NCI-H510A treated with DMSO at 0.1 percent for 48 hours (cell line): ENCODE results near the gene AGXT.

Experiments used
- DNase-seq: peaks from one replicate; lab custom pipeline; 2025; lab: John Stamatoyannopoulos, UW

Gene AGXT

GRCh38 chr2:240886678-240887609 lies 18.3 kb downstream of the AGXT start:
- no peak for DNase-seq

- DNase-seq, result no peak
Measured at GRCh38 chr2:240887631-240888030, 19.0 kb downstream of the AGXT start.

DNA sequence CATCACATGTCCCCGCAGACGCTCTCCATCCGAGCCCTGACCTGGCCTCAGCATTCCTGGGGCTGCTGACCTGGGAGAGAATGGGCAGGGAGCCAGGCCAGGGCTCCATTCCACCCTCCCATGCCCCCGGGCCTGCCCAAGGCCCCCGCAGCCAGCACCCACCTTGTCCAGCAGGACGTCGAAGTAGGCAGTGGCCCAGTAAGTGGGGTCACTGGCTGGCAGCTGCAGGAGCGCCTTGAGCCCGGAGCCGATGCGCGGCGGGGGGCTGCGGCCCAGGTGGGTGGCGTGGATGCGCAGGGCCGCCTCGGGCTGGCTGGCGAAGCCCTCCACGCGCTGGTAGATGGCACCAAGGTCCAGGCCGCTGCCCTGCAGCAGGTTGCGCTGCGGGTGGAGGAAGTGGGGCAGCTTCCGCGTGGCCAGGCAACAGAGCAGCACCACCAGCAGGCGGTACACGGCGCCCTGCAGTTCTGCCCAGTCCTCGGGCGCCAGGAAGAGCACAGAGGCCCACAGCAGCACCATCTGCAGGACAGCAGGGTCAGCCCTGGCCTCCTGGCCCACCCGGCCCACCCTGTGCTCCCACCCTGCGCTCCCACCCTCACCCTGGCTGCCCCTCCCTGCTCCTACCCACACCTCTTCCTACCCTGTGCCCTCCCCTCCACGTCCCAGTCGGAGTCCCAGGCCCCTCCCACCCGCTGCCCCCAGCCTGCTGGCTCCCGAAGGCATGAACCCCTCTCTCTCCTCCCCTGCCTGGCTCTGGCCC lies 19.7 kb downstream of the AGXT start:
- DNase-seq, result no peak

GRCh38 chr2:240888890-240889573 lies 20.4 kb downstream of the AGXT start:
- no peak for DNase-seq

DNA sequence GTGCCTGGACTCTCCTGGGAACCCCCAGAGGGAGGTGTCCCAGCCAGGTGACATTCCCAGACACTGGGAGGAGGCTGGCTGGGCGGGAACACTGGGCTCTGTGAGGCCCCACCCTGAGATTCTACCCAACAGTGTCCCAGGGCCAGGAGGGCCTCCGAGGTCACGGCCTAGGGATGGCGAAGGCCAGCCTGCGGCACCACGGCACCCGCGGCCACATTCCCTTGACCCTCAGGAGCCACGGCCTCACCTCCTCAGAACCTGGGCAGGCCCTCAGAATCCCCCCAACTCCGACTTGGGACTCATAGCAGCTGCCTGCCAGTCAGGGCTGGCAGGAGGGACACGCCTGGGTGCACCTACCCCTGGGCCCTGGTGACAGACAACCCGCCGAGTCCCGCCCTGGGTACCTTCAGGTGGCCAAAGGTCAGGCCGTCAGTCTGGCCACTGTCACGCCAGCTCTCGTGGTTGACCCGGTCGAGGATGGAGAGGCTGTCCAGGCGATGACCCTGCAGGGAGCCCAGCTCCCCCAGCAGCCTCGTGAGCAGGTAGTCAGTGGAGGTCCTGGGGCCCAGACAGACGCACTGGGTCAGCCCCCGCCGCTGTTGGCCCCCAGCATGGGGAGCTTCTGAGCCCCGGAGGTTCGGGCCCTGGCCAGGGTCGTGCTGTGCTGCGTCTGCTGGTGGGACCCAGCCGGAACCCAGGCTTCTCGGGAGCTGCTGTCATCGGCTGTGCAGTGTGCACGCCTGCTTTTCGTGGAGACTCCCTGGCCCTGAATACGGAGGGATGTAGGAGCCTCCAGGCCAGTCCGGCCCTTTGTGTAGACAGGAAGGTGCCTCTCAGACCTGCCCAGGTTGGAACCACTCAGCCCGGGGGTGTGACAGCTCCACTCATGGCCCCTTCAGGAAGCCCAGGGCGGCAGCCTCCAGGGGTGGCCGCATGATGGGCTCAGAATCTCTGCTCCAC lies 21.3 kb downstream of the AGXT start:
- no peak for DNase-seq

GRCh38 chr2:240890691-240891090 lies 22.1 kb downstream of the AGXT start:
- DNase-seq, result no peak

DNA sequence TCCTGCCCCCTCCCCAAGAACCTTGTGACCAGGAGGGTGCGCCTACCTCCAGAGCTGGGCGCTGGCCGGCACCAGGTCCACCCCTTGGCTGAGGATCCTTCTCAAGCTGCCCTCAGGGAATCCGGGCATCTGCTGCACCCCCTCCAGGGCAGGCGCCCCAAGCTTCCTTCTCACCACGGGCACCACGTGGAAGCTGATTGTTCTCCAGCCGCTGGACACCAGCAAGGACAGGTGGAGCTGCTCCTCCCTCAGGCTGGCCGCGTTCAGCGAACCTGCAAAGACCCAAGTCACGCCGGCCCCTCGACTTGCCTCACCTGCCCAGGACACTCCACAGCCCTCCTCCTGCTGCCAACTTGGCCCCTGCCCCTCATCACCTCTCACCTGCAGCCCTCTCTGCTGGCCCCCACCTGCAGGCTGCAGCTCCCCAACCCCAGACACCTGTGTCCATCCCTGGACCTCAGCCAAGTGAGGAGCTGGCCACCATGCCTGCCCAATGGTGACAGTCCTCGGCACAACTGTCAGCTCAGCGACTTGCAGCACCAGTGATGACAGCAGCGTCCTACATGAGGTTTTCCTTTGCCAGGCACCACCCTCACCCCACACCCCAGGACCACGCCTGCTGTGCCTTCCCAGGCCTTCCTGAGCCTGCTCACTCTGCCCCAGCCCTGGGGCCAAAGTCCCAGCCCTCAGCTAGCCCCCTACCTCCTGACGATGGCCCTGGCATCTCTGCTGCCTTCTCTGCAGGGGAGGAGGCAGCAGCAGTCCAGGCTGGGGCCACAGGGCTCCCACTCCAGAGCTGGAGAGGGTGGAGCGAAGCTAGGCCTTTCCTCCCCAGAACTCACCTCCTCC lies 23.1 kb downstream of the AGXT start:
- no peak for DNase-seq

GRCh38 chr2:240892356-240892755 lies 23.7 kb downstream of the AGXT start:
- DNase-seq, result no peak

DNA sequence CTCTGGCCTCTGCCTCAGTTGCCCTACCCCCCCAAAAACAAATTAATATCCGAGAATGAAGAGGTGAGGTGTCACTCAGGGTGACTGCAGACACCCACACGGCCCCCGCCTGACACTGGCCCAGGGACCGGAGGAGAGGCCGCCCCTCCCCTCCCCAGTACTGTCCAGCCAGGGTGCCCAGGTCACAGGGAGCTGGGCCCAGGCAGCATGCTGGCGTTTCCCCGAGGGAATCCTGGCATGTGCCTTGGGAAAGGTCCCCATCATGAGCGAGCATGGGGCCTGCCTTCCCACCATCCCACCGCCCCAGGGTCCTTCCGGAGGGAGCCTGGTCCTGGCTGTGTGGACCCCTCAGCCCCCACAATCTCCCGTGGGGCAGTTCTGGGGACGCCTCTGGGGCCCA lies 24.3 kb downstream of the AGXT start:
- DNase-seq, result no peak

- peak; percentile 29 for DNase-seq
Measured at GRCh38 chr2:240893363-240893844, 24.8 kb downstream of the AGXT start.

- DNase-seq, result no peak
Measured at GRCh38 chr2:240894006-240894405, 25.4 kb downstream of the AGXT start.

DNA sequence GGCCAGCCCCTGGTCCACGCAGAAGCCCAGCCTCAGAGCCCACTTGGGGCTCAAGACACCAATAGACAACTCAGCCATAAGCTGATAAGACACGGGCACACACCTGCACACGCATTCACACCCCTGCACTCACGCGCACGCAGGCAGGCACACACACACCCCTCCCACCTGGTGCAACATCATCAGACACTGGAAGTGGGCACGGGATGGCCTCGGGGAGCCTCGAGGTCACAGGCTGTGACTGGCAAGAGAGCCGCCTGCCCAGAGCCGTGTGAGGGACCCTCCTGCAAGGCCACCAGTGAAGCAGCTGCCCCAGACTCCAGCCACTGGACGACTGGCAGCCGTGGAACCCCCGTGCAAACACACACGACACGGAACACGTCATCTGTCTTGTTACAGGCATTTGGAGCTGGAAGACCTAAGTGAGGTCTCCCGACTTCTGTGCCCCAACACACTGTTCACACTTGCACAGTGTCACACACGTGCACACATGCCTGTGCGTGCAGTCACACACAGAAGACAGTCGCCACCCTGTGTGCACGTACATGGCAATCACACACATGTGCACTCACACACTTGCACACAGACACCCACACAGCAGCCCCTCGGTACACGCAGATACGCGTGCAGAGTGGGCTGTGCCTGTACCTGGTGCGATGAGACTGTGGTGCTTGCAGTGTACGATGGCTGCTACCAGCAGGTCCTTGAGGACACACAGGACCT lies 26.4 kb downstream of the AGXT start:
- DNase-seq, result no peak

DNA sequence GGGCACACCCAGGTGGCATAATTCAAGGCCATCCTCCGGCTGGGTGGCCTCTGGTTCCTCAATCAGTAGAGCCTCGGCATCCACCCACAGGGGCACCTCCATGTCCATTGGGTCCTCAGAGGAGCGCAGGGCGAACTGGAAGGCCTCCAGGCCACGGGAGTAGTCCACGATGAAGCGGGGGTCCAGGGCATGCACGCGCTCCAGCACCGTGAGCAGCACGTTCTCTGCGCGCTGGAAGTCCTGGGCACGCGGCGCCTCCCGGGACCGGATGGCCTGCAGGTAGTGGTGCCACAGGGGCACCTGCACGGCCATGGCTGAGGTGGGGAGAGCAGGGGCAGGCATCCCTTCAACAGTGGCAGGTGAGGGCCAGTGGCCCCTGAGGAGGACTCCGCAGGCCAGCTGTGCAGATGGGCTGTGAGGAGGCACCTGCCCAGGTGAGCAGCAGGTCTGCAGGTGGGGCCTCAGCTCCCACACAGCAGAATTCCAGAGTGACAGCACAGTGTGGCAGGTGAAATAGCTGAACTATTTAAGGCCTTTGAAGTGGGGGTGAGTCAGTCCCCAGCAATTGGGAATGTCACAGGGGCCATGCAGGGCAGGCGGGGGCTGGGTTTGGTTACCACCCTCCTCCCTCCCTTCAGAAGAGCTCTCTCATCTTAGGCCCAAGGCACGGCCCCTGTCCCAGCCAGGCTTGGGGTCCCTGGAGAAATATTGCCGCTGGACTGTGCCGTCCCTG lies 27.2 kb downstream of the AGXT start, which contains the start of gene MAB21L4:
Gene MAB21L4 (minus strand): TSS at position 501 of the 733 bp plus-strand sequence. CDS start 159 bp downstream, at position 342.
- peak; percentile 59 for DNase-seq

DNA sequence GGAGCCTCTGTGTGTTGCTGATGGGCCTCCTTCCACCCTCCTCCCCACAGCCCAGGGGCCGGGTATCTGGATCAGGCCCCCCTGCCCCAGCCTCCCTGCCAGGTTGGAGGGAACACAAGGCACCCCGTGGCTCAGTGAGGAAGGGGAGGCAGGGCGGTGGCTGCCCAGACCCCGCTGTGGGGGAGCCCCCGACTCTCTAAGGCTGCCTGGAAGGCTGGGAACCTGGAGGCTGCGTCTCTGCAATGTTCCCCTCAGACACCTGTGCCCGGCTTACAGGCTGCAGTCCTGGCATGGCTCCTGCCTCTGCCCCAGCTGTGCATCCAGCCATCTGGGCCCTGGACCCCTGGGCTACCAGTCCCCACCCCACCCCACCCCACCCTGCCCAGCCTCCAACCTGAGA lies 27.8 kb downstream of the AGXT start:
- no peak for DNase-seq

- peak; percentile 77 for DNase-seq
Measured at GRCh38 chr2:240896871-240897692, 28.5 kb downstream of the AGXT start.

DNA sequence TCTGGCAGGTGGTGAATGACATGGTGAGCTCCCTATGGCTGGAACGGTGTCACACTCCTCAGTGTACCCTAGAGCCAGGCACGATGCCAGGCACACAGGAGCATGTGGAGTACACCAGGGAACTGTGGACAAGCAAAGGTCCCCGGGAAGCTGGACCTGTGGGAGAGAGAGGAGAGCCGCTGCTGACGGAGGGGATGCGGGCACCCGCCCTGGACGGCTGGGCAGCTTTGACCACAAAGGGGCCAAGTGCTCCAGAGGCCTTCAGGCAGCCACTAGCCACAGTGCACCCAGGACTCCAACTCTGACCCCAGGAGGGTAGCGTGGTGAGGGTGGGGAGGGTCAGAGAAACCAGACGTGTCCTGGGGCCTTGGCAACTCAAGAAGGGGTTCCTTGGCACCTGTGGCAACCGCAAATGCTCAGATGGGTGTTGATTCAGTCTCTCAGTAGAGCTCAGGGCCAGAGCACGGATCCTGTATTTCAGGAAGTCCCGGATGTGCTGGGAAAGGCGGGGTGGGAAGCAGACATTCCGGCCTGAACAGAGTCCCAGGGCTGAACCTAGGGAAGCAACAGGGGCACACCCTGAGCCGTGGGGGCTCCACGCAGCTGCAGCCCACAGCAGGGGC lies 29.6 kb downstream of the AGXT start:
- peak; percentile 18 for DNase-seq

DNA sequence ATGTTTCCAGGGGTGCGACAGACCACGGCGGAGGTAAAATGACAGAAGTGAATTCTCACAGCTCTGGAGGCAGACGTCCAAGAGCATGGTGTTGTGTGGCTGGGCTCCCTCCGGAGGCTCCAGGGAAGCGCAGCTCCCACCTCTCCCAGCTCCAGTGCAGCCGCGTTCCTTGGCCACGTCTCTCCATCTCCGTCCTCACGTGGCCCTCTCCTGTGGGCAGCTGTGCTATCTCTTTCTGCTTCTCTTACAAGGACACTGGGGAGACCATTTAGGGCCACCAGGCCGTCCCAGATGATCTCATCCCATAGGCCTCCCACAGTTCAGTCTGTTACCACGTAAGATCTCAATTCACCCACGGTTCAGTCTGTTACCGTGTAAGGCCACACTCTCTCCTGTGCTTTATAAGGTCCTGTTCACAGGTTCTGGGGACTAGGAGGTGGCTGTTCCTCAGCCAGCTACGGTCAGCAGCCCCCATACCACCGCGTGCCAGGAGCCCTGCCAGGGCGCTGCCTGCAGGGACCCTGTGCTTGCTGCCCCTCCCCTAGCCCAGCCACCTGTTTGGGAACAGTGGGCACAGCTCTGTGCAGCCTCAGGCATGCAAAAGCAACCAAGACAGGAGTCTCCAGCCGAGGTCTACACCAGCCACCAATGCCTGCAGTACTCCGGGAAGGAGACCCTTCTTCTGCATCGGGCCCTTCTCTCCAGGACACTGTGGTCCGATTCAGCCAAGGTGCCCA lies 30.3 kb downstream of the AGXT start:
- DNase-seq, result no peak
